ENCODE results near the gene STIM1.

DNA sequence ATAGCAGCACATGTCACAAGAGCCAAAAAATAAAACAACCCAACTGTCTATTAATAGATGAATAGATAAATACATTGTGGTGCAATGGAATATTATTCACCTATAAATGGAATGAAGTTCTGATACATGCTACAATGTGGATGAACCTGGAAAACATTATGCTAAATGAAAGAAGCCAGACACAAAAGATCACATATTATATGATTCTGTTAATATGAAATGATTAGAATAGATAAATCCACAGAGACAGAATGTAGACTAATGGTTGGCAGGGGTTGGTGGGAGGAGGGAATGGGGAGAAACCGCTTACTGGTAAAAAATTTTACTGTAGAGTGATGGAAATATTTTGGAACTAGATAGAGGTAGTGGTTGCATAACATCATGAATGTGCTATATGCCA is 206.2 kb downstream of the STIM1 start:
- no peak for TF ChIP-seq EZH2 (IDR thresholded peaks at IDR 0.05; ENCODE audit: borderline replicate concordance, low read depth, low read length, severe bottlenecking)
- TF ChIP-seq, protein P1, sequence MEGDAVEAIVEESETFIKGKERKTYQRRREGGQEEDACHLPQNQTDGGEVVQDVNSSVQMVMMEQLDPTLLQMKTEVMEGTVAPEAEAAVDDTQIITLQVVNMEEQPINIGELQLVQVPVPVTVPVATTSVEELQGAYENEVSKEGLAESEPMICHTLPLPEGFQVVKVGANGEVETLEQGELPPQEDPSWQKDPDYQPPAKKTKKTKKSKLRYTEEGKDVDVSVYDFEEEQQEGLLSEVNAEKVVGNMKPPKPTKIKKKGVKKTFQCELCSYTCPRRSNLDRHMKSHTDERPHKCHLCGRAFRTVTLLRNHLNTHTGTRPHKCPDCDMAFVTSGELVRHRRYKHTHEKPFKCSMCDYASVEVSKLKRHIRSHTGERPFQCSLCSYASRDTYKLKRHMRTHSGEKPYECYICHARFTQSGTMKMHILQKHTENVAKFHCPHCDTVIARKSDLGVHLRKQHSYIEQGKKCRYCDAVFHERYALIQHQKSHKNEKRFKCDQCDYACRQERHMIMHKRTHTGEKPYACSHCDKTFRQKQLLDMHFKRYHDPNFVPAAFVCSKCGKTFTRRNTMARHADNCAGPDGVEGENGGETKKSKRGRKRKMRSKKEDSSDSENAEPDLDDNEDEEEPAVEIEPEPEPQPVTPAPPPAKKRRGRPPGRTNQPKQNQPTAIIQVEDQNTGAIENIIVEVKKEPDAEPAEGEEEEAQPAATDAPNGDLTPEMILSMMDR (IDR thresholded peaks at IDR 0.05; ENCODE audit: borderline replicate concordance, extremely low read depth, low read length, poor library complexity, severe bottlenecking), result no peak

All from DND-41 (cell line).